ENCODE data around the gene AGPAT4.

AGPAT4 gene

DNA sequence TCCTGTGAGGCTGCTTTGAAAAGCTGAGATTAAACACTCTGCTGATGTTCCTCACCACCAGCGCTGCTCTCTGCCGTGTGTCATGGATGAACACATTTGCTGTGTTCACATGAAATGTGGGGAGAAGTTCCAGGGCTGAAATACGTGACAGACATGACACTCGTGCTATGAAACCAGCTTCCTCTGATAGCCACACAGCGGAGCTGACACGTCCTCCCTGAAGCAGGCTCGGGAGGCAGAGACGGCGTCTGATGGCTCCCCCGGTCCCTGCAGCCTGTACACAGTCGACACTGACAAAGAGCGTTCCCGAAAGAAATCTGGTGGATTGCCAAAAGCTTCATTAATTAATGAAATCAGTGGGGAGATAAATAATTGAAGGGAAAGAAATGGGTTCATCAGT lies 17.5 kb downstream of the AGPAT4 start:
- DNase-seq (ENCODE audit: low read depth in 1 of 2, low spot score in 1 of 2), result no peak

DNA sequence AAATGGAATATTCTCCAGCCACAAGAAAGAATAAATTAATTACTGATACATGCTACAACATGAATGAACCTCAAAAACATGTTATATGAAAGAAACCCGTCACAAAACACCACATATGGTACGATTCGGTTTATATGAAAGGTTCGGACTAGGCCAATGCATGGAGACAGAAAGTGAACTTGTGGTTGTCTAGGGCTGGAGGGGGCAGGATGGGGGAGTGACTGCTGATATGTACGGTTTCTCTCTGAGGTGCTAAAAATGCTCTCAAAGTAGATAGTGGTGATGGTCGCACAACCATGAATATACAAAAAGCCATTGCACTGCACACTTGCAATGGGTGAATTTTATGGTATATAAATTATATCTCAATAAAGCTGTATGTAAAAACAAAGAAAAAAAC lies 18.3 kb downstream of the AGPAT4 start:
- no peak for DNase-seq (ENCODE audit: low read depth in 1 of 2, low spot score in 1 of 2)

DNA sequence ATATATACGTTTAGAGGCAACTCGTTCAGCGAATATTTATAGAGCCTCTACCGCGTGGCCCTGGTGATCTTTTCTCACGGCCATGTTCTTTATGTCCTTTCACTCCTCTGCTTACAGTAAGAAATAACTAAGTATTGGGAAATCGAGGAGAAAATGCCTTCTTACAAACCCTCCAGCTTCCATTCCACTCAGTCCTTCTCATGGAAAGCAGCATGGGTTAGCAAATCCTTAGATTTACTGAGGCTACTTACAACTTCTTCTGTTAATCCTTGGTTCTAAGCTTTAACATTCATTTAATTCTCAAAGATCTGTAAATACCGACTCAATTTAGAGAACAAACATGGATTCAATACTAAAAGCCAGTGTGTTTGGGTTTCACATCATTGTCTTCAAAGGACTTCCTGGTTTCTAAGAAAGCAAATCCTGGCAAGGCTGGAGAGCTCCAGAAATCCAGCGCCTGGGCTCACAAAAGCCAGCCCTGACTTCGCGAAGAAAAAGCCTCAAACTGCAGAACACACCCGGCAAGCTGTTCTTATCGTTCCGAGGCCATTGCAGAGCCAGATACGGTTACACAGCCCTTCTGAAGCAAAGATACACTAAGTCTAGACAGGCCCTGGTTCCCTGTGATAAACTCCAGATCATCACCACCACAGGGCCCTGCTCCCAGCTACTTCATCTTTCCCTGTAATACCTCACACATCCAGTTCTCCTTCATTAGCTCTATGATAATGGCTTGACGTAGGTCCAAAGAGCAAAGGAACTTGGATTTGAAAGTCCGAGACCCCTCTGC lies 19.2 kb downstream of the AGPAT4 start:
- DNase-seq (ENCODE audit: low read depth in 1 of 2, low spot score in 1 of 2), result no peak

DNA sequence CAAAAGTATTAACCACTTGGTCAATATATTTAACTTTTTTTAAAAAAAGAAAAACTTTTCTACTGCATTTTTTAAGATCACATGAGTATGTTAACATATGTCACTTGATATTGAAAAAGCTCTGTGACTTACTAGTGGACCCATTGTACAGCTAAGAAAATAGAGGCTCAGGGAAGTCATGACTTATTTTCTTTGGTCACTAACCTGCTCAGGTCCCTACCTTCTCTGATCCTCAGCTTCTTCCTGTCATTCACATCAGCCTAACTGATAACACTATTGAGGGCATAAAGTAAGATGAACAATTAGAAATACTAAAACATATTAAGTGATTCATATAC lies 19.8 kb downstream of the AGPAT4 start:
- no peak for DNase-seq (ENCODE audit: low read depth in 1 of 2, low spot score in 1 of 2)

DNA sequence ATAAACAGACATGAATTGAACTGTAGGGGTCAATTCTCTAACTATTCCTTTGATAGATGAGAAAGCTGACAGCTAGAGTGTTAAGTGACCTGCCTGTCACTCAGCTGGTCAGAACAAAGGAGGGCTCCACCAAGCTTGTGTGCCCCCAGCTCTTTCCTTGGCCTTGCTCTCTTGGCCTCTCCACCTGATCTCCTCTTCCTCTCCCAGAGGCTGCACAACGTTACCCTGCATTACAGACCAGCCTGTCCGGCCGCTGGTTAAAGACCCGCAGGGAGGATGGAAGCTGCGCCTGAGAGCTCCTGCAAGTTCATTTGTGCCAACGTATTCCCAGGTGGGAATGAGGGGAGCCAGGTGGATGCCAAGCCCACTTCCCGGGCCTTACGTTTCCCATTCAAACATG lies 22.5 kb downstream of the AGPAT4 start:
- DNase-seq (ENCODE audit: low read depth in 1 of 2, low spot score in 1 of 2), result no peak

DNA sequence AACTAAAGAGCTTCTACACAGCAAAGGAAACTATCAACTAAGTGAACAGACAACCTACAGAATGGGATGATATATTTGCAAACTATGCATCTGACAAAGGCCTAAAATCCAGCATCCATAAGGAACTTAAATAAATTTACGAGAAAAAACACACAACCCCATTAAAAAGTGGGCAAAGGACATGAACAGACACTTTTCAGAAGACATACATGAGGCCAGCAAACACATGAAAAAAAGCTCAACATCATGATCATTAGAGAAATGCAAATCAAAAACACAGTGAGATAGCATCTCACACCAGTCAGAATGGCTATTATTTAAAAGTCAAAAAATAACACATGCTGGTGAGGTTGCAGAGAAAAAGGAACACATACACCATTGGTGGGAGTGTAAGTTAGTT lies 24.5 kb downstream of the AGPAT4 start:
- no peak for DNase-seq (ENCODE audit: low read depth in 1 of 2, low spot score in 1 of 2)

DNA sequence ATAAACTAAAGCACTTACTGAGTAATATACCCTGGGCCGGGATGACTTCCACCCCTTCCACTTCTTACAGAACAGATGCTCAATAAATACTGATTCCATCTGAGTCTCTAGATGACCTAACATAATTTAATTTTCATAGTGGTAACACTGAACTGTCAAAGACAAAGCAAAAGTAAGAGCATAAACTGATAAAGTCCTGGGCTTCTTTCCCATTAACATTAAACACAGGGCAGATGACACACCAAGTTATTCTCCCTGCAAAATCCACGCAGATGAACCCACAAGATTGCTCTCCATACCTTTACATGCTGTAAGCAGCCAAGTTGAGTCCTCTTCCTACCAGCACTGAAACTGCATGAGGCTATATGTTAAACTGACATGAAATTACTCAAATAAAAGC lies 27.1 kb downstream of the AGPAT4 start:
- no peak for DNase-seq (ENCODE audit: low read depth in 1 of 2, low spot score in 1 of 2)

DNA sequence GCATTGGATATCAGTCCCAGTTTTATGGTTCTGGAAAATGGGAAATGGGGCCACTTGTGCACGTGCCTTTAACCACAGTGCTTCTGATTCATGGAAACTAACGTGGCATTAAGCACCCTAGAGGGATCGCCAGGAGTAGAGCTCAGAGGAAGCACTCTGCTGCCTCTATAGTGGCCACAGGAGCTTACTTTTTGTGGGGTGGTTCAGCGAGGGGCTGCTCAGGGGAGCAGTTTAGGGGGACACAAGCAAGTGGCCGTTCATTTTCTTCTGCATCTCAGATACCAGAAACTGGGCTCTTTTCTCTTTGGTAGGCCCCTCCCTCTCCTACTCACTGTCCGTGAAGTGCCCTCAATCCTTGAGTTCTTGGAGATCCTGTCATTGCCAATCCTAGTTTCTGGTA lies 28.5 kb downstream of the AGPAT4 start:
- no peak for DNase-seq (ENCODE audit: low read depth in 1 of 2, low spot score in 1 of 2)

DNA sequence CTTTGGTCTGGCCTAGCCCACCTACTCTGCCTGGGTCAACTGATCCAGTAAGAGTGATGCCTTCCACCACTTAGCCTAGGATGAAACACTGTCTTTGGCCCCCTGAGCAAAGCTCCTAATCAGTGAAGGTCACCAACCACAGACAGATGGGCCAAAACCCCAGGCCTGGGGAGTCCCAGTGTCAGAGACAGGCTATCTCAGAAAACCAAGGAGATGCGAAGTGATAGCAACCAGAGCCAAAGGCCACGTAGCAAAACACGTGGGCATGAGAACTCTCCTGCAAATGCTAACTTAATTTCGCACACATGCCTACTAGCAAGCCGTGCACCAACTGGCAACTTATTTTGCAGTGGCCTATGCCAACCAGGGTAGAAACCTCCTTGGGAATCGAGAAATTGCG lies 29.1 kb downstream of the AGPAT4 start:
- no peak for DNase-seq (ENCODE audit: low read depth in 1 of 2, low spot score in 1 of 2)

DNA sequence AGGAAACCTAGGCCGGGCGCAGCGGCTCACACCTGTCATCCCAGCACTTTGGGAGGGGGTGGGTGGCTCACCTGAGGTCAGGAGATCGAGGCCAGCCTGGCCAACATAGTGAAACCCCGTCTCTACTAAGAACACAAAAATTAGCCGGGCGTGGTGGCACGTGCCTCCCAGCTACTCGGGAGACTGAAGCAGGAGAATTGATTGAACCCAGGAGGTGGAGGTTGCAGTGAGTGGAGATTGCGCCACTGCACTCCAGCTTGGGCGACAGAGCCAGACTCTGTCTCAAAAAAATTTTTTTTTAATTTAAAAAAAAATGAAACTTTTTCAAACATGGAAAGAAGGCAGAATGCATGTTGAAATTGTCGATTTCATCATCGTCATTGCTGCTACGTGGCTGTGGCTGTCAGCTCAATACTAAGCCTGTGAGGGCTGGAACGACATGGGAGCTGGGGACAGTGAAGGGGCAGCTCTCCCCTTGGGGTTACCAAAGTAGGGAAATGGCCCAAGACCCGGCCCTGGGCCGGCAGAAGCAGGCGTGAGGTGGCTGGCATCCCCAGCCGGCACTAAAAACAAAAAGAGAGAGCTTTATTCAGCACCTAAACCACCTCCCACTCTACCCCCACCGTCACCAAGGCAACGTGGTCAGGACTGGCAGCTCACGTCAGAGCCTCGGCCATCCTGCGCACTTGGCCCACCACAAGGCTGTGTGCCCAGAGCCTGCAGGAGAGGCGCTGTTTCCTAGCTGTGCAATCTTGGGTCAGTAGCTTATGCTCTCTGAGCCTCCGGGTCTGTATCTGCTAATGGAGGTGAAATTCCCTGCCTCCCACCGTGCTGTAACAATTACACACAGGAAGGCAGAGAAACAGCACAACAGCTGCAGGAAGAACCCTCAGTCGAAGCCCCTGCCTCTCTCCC lies 30.8 kb downstream of the AGPAT4 start:
- DNase-seq (ENCODE audit: low read depth in 1 of 2, low spot score in 1 of 2), result no peak

DNA sequence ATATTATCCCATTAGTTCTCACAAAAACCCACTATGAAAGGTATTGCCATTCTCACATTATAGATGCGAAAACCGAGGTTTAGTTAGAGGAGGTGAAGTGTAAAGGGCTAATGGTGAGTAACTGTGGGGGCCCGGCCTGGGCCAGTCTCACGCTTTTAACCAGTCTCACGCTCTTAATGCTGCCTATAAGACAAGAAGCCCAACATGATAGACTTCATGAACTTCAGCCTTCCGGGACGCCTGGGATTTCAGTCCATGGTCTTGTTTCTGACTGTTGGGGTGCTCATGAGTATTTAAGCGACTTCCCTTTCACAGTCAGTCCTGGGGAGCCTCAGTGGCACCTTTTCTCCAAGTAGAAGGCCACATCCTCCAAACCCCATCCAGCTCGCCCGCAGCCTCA lies 31.7 kb downstream of the AGPAT4 start:
- no peak for DNase-seq (ENCODE audit: low read depth in 1 of 2, low spot score in 1 of 2)

DNA sequence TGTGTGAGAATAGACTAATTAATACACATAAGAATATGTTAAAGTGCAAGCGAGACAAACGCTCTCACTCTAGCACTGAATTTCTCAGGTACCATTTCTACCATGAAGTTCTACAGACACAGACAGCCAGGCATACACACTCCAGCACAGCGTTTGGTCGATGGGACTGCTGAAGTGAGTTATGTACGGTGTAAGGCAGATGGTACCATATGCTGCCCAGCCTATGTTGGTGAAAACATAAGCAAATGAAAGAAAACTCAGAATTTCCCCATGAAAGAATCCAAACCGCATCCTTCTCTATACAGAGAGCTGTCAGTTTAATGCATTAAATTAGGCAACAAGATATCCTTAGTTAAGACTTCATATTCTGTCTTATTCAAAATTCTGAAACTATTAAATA lies 34.9 kb downstream of the AGPAT4 start:
- DNase-seq (ENCODE audit: low read depth in 1 of 2, low spot score in 1 of 2), result no peak

DNA sequence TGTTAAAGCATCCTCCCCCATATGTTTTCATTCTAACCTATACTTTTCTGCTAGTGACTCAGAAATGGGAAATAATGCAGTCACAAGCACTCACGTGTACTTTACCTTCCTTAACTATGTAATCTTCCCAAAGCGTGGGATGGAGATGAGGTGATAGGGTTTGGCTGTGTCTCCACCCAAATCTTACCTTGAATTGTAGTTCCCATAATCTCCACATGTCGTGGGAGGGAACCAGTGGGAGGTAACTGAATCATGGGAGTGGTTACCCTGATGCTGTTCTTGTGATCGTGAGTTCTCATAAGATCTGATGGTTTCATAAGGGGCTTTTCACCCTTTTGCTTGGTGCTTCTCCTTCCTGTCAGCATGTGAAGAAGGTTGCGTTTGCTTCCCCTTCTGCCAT lies 35.4 kb downstream of the AGPAT4 start:
- no peak for DNase-seq (ENCODE audit: low read depth in 1 of 2, low spot score in 1 of 2)

DNA sequence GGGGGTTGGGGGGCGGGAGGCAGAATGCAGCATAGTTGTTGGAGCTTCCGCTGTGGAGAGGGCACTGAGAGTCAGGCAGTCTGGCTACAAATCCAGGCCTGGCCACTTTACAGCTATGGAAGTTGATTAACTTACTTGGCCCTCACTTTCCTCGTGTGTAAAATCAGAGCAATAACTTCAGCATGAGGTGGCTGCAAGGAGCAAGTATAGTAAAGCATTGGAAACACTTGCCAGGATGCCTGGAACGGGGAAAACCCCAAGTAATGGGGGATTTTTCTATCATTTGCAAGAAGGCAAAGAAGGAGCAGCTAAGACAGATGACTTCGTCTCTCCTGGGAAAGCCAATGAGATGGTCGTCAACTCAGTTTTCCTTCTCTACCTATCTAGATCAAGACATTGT lies 35.8 kb downstream of the AGPAT4 start:
- no peak for DNase-seq (ENCODE audit: low read depth in 1 of 2, low spot score in 1 of 2)

DNA sequence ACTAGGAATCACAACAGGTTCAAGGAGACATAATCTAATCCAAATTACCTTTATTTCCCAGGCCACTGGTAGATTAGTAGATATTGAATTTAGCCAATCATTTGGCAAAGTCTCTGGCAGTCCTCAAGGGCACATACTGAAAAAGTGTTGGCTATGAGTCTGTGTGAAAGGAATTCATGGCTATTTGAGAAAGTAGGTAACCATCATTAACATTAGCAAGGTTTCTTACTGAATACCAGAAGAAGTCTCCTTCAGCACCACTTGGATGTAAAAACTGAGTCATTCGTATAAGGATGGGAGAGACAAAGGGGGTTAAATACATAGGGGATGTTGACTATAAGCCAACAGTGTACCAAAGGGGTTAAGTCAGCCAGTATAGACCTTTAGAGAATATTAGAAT lies 36.7 kb downstream of the AGPAT4 start:
- no peak for DNase-seq (ENCODE audit: low read depth in 1 of 2, low spot score in 1 of 2)

DNA sequence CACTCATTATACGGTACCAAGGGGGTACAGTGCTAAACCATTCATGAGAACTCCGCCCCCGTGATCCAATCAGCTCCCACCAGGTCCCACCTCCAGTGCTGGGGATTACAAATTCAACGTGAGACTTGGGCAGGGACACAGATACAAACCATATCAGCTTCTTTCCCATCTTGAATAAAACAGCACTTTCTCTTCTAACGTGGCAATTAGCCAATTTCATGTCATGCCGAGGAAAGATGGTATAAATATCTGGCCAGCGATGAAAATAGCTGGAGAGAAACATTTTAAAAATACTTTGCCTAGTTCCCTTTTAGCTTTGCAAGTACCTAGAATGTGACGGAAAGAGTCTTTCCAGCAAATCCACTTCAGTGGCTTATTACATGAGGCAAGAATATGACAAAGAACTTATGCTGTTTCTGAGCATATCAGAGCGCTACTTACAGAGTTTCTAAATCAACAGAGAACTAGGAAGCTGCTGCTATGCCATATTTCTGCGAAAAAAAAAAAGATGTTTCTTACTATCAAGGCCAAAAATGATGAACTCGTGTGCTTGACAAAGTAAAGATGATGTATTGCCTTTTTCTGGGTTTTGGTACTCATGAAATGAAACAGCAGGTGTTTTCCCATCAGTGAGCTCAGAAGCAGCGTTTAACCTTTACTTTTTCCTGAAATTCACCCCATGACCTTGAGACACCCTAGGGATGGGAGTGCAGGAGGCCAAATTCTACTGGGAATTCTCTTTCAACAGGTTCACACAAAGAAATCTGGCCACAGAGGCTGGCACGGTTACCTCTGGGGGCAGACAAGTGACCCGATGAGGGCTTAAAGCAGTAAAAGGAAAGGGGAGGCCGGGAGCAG lies 37.9 kb downstream of the AGPAT4 start:
- no peak for DNase-seq (ENCODE audit: low read depth in 1 of 2, low spot score in 1 of 2)

DNA sequence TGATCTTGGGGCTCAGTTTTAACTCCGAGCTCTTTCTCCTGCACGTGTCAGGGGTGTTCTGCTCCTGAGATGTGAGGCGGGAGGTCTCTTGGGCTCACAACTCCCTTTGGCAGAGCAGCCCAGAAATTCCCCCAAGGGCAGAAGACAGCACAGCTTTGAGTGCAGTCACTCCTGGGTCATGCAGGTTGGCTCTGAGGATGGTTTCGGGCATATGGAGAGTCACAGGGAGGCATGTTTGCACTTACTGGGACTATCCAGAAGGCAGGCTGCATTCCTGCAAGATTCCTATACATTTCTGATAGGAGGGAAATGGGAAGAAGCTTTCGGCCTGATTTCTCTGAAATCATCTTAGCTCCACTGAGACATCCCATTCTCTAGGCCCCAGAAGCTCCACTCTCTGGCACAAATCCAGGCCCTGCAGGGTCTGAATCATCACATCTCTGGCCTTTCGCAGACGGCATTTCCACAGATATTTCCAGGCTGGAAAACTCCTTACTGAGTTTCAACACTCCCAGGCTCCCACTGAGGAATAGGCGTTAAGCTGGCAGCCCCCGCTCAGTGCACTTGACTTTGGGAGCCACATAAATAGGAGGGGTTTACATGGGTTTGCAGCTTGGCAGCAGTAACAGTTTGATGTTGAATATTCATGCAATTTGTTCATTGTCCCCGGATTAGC lies 39.7 kb downstream of the AGPAT4 start:
- no peak for DNase-seq (ENCODE audit: low read depth in 1 of 2, low spot score in 1 of 2)

DNA sequence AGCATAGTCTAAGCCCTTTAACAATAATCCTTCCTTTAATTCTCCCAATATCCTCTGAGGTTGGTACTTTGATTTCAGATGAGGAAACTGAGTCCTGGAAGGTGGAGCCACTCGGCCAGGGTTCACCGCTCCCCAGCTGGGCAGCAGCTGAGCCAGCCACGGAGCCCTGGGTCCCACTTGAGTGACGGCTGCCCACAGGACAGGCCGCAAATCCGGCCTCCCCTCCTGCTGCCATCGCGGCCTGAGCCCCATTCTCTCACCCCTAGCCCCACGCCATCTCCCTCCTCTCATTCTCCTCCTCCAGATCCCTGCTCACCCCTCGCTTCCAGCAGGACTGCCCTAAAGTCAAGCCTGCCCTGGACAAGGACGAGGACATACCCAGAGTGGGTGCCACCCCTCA lies 41.4 kb downstream of the AGPAT4 start:
- no peak for DNase-seq (ENCODE audit: low read depth in 1 of 2, low spot score in 1 of 2)

DNA sequence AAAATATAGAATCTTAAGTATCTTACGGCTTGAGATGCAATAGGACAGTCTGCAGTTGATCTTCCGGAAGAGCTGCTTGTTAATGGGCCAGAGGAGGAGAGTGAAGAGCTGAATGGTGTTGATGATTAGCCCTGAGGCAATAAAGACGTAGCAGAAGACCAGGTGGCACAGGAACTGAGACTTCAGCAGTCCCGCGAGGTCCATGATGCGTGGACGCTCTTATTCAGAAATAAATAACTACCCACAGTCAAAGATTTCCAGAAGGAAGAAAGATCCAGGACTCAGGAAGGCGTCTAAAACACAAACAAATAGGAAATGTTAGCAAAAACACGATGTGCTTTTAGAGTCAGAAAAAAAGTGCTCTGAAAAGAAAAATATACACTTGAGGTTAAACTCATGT lies 41.9 kb downstream of the AGPAT4 start:
- DNase-seq (ENCODE audit: low read depth in 1 of 2, low spot score in 1 of 2), result no peak

DNA sequence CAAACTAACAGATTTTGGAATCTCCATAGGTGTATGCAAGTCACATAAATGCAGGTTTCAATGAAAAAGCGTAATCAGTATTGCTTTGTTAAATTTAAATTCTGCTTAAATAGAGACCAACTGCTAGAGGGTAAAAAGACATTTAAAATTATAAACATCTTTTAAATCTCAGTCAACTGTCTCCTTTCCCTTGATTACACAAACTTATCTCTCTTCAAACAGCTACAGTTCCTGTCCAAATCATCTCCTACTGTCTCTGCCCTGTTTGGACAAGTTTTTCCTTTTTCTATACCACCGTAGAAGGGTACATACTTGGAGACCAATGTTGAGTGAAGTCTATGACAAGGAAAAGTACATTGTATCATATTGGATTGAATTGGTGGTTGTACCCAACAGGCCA lies 43.5 kb downstream of the AGPAT4 start:
- DNase-seq (ENCODE audit: low read depth in 1 of 2, low spot score in 1 of 2), result no peak

DNA sequence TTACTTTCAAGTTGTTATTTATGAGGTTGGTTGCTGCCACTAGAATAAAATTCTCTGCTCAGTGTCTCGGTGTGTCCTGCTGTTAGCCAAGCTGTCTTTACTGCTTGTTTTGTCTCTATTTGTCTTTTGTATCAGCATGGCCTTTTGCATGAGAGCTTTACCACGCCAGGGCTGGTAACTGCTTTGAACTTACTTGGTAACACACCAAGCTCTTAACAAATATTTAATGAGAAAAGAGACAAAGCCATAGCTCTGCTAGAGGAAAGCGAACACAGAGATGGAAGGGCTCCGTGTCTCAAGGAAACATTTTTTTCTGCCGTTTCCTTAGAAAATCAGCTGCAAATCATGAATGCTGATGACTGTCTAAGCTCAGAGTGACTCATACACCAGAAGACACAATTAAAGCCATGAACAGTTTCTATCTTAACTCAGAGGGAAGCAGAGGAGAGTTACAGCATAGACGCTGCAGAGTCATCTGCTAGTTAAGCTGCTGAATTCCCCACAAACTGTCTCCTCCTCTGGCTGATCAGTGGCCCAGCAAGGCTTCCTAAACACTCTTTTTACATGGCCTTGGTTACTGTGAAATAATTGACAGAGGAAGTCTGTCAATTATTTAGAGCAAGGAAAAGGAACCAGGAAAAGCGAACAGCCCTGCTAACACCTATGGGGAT lies 44.8 kb downstream of the AGPAT4 start:
- no peak for DNase-seq (ENCODE audit: low read depth in 1 of 2, low spot score in 1 of 2)
